GM18511 (cell line): ENCODE data around the gene CMTM5.
"Not testable (repeated sequence)": the region's sequence is repeated elsewhere in the genome, so short reads cannot be mapped to it uniquely, and the experiment has no call there.

Source experiments
- ATAC-seq: cut with Tn5 transposase; IDR thresholded peaks from one replicate; pipeline ENCODE4 v1.9.1; 2021; ENCODE audit warnings: mild to moderate bottlenecking, moderate library complexity; ENCODE audit not compliant: unreplicated experiment

The CMTM5 gene

DNA sequence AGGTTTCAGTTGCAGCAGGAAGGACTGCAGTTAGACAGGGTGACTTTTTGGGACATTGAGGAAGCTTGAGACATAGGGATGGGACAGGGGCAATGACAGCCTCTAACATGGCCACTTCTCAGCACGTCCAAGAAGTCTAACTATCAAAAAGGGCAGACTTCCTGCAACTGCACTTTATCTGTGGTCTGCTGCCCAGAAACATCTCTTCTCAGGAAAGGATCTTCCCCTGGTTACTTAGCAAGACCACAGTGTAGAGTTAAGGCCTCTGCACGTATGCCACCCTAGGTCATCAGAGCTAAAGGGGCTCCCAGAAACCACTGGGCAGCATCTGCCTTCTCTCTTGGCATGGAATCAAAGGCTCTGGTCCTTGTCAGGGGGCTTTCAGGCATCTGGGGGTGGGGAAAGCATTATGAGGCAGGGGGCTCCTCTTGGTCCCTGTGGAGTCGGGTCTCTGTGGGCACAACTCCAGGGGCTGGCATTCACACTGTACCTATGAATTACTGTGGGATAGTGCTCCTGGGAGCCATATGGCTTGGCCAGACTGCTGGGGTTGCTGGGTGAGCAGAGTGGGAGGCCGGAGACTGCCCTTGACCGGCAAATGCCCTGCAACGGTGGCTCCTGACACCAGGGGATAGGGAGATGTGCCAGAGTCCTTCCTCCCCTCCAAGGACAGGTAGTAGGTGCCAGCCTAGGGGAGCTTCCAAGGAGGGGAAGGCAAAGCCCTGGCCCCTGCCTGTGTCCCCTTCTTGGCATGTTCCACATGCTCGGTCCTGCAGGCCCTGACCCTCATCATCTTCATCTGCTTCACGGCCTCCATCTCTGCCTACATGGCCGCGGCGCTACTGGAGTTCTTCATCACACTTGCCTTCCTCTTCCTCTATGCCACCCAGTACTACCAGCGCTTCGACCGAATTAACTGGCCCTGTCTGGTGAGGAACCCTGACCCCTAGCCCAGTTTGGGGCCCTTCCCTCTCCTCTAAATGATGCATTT is 1.0 kb downstream of the CMTM5 start:
- ATAC-seq, result no peak

DNA sequence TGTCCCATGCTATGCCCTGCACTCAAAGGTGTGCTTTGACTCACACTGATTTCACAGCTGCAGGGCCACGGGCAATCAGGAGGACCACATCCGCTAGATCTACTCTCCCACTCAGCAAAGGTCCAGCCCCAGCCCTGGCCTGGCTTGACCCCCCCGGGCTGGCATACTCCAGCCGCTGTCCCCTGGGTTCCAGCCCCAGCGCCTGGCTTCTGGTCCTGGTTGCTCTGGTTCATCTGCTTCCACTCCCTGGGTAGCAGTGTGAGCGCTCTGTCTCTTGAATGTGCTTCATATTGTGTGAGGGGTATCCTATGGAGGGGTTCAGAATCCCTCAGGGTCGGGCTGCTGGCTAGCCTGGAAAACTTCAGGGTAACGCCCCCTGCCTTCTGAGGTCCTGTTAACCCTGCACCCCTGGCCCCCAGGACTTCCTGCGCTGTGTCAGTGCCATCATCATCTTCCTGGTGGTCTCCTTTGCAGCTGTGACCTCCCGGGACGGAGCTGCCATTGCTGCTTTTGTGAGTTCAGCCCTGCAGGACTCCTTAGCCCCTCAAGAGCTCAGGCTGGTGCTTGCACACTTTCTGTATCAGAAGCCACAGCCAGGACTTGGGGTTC is 1.9 kb downstream of the CMTM5 start:
- no peak for ATAC-seq

DNA sequence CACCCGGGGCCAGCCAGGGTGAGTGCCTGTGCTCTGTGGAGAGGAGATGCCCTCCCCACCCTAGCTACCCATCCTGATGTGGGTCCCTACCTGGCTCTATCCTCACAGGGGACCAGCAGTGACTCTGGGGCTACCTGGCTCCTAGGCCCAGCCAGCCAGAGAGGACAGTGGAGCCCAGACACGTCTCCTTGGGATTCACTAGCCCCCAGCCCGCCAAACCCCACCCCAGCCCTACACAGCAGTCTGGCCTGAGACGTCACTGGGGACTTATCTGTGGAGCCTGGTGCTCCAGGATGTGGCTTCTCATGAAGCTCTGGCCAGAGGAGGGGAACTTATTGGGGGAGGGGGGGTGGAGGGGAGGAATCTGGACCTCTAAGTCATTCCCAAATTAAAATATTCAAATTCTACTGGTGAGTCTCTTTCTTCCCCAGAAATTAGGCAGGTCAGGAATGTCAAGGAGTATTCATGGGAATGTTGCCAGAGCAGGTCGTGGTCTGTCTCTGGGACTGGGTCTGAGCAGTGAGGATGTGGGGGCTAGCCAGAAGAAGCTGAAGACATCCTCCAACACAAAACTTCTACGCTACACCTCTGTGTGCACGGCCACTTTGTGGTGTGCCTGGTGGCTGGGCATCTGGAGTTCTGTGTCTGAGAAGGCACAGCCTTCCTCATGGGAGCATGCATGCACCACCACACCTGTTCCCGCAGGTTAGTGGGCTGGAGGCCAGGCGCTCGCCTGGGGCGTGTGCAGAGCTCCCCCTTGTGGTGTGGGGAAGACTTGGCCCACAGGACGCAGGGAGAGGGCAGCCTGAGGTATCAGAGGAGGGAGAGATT is 2.7 kb downstream of the CMTM5 start:
- ATAC-seq, result no peak

DNA sequence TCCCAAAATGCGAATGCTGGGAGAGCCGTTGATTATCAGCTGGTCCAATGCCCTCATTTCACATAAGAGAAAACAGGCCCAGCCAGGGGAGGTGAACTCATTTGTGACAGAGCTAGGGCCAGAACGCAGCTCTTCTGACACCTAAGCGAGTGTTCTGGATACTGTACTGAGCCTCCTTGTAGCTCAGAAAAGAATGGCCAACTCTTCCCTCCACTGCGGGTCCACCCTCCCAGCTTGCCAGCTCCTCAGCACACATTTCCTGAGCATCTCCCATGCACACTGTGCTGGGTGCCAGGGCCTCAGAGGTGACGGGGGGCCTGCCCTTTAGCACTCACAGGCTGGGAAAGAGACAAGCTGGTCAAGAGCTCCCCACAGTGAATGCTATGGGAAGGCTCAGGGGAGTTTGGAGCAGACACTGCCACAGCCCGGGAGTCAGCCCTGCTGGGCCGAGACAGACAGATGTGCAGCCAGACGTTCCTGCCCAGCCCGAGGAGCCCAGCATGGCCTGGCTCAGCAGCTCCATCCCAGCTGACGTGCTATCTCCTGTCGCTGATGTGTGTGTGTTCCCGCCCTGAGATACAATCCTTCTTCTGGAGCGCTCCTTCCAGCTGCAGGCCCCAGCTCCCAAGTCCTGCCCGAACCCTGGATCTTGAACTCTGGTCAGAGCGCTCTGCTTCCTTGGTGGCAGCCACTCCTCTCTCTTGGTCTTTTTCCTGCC is 3.5 kb downstream of the CMTM5 start:
- ATAC-seq, result no peak

DNA sequence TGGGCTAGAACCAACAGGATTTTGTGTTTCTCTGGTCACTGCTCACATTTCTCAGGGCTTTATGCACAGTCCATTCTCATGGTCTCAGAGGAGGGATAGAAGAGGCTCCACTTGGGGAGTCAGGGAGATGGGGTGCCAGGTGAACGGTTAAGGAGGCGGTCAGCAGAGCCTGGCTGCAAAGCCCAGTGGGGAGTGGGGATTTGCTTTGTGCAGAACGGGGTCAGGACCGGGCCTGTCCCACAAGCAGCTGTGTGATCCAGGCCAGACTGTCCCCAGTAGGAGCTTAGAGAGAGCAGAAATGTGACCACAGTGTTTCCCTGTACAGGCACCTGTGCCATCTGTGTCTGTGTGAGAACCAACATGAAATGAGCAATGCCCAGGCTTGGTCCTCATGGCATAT is 4.1 kb downstream of the CMTM5 start:
- ATAC-seq, result no peak

DNA sequence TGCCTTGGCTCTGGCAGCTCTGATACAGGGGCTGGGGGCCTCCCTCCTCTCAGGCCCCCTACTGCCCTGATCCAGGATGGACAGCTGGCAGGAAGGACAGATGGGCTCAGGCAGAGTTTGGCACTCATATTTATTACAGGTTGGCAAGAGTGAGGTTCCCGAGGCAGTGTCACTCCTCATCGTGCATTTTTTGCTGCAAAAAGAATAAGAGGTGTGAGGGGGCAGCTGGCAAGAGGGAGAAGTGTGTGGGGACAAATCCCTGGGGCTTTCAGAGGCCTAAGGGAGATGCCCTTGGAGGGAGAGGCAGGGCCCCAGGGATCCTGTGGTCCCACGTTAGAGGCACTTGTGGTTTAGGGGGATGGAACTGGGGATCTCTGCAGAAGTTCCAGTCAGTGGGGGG is 5.0 kb downstream of the CMTM5 start:
- ATAC-seq, result no peak

DNA sequence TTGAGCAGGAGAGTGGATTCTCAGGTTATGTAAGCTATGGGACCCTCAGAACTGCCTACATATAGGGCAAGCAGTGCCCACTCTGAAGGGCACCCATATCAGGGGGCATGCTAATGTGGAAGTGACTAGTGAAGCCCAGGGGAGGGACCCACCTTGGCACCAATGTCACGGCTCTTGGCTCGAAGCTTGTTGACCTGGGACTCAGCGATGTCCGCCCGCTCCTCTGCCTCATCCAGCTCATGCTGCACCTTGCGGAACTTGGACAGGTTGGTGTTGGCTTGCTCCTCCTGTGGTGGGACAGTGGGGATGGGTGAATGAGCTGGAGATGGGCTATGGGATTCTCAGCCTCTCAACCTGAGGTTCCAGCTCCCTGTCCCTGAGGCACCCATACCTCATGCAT is 5.4 kb downstream of the CMTM5 start:
- ATAC-seq, result no peak

DNA sequence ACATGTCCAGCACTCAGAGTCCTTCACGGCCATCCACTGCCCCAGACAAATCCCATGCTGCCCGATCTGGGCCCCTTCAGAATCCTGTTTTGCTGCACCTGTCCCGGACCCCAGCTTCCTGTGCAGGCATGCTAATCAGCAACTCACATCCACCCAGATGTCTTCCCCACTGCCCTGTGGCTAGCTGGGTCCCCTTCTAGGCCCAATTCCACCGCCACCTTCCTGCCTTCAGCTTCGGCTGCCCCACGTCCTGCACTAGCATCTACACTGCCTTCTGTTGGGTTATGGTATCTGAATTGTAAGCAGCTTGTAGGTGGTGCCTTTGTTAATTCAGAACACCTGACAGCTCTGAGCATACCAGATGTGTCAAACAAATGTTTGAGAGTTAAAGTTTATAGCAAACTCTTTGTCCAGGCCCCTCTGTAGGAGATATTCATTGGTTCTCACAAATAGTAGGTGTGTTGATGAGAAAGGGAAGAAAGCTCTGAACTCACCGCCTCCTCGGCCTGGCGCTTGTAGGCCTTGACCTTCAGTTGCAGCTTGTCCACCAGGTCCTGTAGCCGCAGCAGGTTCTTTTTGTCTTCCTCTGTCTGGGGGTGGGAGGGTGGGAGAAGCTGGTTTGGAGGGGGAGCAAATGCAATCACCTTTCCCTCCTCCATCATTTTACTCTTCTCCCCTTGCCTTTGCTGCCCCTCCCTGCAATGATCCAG is 6.0 kb downstream of the CMTM5 start:
- no peak for ATAC-seq

DNA sequence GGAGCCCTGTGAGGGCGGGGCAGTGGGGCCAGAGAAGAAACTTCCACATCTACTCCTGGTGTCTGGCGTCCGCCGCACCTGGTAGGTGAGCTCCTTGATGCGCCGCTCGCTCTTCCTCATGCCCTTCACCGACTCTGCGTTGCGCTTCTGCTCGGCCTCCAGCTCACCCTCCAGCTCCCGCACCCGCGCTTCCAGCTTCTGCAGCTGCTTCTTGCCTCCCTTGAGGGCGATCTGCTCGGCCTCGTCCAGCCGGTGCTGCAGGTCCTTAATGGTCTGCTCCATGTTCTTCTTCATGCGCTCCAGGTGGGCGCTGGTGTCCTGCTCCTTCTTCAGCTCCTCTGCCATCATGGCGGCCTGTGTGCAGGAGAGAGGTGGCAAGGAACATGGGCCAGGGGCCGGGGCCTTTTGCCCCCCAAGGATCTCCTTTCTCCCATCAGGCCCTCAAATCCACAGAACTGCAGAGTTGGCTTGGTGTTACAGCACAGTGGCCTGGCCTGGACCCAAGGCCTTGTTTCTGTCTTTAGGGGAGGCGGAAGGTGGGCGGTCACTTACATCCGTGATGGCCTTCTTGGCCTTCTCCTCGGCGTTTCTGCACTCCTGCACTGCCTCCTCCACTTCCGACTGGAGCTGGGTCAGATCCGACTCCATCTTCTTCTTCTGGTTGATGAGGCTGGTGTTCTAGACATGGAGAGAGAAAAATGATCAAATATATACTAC is 7.7 kb downstream of the CMTM5 start:
- no peak for ATAC-seq

DNA sequence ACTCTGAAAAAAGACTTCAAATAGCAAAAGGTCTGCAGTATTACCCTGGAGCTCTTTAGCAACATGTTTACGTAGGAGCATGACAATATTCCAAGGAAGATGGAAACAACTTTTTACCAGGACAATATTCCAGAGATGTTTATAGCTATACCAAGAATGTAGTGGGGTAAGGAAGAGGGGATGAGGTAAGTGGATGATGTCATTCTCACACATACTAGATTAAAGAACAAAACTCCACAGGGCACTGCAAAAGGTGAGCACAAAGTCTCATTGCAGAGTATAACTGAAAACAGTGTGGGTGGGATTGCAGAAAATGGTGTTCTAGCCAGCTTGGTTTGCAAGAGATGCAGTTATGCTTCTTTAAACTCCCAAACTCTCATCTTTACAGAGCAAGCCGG is 8.4 kb downstream of the CMTM5 start:
- ATAC-seq, result no peak

DNA sequence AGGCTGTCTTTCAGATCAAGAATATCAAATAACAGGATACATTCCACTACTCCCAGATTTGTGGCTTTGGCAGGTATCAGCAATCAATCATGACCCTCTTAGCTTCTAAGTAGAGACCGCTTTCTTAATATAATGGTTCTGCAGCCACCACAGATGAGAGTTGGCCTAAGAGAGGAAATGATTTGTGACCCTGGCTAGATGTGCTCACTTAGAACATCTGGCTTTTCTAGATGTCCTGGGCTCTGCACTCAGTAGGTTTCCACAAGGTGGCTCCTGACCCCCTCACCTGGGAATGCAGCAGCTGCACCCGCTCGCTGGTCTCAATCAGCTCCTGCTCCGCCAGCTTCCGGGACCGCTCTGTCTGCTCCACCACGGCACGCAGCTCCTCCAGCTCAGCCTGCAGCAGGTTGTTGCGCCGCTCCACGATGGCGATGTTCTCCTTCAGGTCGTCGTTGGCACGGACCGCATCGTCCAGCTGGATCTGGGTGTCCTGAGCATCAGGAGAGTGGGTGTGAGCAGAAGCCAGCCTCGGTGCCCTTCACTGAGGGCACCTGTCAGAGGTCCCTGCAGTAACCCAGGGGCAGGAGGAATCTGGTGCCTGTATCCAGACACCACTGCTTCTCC is 8.9 kb downstream of the CMTM5 start:
- ATAC-seq, result no peak

DNA sequence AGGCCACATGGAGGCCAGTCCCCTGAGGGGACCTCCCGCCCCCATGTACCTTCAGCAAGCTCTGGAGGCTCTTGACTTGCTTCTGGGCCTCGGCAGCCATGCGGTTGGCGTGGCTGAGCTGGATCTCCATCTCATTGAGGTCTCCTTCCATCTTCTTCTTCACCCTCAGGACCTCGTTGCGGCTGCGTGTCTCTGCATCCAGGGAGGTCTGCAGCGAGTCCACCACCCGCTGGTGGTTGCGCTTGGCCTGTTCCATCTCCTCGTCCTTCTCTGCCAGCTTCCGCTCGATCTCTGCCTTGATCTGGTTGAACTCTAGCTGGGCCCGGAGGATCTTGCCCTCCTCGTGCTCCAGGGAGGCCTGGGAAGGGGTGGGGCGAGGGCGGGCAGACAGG is 9.4 kb downstream of the CMTM5 start:
- not testable (repeated sequence) for ATAC-seq

DNA sequence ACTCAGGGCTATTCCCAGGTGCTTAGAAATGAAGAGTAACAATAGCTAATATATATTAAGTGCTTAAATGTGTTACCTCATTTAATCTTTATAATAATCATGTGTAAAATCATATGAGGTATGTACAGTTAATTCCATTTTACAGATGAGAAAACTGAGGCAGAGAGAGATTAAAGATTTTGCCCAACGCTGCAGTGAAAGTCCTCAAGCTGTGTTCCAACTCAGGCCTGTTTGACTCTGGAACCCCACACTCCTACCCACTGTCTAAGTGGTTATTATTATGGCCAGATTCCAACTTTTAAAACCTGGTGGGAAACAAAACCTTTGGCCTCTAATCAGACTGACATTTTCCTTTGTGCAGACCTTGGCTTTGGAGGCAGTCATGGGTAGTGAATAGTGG is 10.2 kb downstream of the CMTM5 start:
- no peak for ATAC-seq

DNA sequence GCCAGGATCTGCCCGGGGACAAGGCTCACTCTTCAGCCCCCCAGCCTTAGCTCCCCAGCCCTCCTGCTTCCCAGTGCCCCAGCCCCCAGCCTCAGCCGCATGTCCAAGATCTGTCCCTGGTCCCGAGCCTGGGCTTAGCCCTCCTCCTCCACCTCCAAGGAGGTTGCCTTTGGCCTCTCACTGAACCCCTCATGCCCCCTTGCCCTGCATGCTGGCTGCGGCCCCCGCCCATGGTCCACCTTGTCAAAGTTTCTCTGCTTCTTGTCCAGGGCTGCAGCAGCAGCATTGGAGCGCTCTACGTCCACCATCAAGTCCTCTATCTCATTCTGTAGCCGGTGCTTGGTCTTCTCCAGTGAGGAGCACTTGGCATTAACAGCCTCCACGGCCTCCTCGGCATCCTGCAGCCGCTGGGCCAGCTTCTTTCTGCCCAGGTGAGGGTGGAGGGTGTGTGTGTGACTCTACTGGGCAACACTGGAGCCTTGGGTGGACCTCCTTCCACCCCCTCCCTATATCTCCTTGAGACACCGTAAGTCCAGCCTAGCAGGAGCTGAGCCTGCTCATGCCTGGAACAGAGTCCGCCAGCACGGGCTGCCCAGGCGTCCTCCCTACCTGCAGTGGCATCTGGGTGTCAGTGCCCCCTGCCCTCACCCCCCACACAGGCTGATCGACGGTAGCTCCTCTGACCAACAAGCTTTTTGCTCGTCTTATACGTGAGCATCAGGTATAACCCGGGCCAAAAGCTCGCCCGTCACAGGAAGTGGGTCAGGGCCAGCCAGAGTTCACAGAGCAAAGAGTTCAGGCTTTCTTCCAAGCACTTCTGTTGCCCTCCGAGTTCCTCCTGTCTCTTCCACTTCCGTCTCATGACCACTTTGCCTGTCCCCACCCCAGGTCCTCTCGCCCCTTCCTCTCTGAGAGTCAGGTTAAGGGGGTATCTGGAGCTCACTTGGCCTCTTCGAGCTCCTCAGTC is 11.4 kb downstream of the CMTM5 start:
- ATAC-seq, result no peak

DNA sequence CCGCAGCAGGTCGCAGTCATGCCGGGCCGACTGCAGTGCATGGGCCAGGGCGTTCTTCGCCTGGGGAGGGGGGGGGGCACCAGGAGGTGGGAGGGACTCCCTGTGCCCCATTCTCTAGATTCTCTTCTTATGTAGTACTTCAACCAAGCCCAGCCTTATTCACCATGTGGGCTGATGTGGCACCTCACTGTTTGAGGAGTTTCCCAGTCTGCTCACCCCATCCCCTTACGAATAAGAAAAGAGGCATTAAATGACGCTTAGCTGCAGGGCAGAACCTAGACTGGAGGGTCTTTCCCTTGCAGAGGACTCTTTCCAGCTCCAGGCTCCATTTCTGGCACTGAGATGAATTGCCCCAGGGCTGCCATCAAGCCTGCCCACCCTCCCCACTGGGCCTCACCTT is 12.2 kb downstream of the CMTM5 start:
- no peak for ATAC-seq

DNA sequence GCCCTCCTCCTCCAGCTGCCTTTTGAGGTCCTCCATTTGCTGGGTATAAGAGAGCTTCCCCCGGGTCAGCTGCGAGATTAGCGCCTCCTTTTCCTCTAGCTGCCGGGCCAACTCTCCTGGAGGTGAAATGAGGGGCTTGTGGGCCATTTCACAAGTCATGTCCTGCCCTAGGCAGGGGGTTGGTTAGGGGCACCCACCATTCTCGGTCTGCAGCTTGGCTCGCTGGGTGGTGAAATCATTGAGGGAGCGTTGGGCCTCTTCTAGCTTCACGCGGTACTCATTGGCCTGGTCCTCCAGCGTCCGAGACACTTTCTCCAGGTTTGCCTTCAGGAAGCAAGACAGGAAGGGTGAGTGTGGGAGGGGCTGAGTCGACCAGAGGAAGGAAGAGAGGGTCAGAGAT is 12.6 kb downstream of the CMTM5 start:
- no peak for ATAC-seq

DNA sequence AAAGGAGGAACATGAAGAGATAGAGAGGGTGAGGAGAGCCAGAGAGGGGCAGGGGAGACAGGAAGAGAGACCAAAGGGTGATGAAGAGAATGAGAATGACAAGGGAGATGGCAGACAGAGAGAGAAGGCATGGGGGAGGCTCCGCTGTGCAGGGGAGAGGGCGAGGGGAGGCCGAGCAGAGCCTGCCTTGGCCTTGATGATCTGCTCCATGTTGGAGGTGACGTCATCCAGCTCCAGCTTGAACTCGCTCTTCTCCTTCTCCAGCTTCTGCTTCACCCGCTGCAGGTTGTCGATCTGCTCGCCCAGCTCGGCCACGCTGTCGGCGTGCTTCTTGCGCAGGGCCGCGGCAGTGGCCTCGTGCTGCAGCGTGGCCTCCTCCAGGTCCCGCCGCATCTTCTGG is 13.0 kb downstream of the CMTM5 start:
- not testable (repeated sequence) for ATAC-seq

DNA sequence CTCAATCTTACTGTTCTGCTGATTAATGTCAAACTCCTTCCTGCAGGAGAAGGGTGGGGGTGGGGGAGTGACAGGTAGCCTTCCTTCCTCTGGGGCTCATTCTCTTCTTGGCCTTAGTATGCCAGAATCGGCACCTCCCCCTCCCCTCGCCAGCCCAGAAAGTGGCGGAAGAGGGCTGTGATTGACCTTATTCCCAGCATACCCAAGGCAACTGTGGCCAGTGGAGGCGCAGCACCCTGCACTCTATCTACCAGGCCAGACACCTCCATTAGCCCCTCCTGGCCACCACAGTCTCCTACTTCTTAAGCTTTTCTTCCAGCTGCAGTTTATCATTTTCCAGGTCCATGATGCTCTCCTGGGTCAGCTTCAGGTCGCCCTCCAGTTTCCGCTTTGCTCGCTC is 15.8 kb downstream of the CMTM5 start:
- no peak for ATAC-seq
